ENCODE measurements around the gene DDR1.

GRCh38 chr6:30870546-30870945 is 13.8 kb upstream of the DDR1 start:
- no peak for TF ChIP-seq ZNF462 (CRISPR knock-in tag; IDR thresholded peaks at IDR 0.05)
- TF ChIP-seq CTCF (conservative IDR thresholded peaks at IDR 0.05; ENCODE audit: low read depth in 2 of 2): no peak
- no peak for TF ChIP-seq EZH2 (IDR thresholded peaks at IDR 0.05; ENCODE audit: low read depth, unreplicated experiment)
- no peak for TF ChIP-seq POLR2AphosphoS5 (IDR thresholded peaks at IDR 0.05; ENCODE audit: low read depth)

All from GM23338 (cell line).